Pancreas (tissue), 10 donors: Measurements from ENCODE around the gene ARID5B. TPM values are rescaled to one million over a fixed set of nuclear protein-coding genes. Genes with fewer than 3 reads are reported as not detected.
"Not testable (repeated sequence)": the region's sequence is repeated elsewhere in the genome, so short reads cannot be mapped to it uniquely, and the experiment has no call there.

Source experiments
- ATAC-seq, 4 donors: fragments of 200-7000 bp; cut with Tn5 transposase; one replicate each; pipeline versions ENCODE4 v1.8.0 to v1.9.1; 2020; ENCODE audit warnings: mild to moderate bottlenecking in 4 of 4, moderate library complexity in 4 of 4
- DNase-seq, 6 donors: peaks; one replicate each; pipeline ENCODE4 v3.0.0-alpha.2; 2020
- FAIRE-seq: peaks from 2 replicates; lab custom pipeline; 2012; peaks lifted over from hg19 to GRCh38; lab: Jason Lieb, UNC
- H3K27ac ChIP-seq, 4 donors: fragments of 200-600 bp; sonication (generic); 1 replicate in 3 of 4; 2 replicates in 1 of 4; pipeline versions ENCODE4 v1.5.0 to v1.8.0; 2020
- H3K27me3 ChIP-seq, 4 donors: fragments of 200-600 bp; one replicate each; pipeline ENCODE4 v1.8.0; 2021
- H3K36me3 ChIP-seq, 3 donors: fragments of 200-600 bp; sonication (generic) in 1 of 3; one replicate each; pipeline versions ENCODE4 v1.5.0 to v1.8.0; 2020 to 2021
- H3K4me1 ChIP-seq, 3 donors: fragments of 200-600 bp; one replicate each; pipeline ENCODE4 v1.8.0; 2021
- H3K4me3 ChIP-seq, 4 donors: fragments of 200-600 bp; sonication (generic) in 2 of 4; one replicate each; pipeline versions ENCODE4 v1.5.0 to v1.8.0; 2020 to 2021
- H3K9me3 ChIP-seq, 4 donors: fragments of 200-600 bp; one replicate each; pipeline ENCODE4 v1.8.0; 2021
- WGBS, 2 donors: extraction: QIAGEN DNeasy Blood & Tissue Kit; methylation state at CpG; one replicate each; pipeline ENCODE4 v1.1.7; 2013; 5-methylcytosine and 5-hydroxymethylcytosine counted together
- intact Hi-C, 3 donors: fragments of 100-400 bp; cut with DNase I; formaldehyde crosslinking; loops; one replicate each; pipeline versions ENCODE4 v1.11.1 to v1.14.2; 2022
- polyA plus RNA-seq, 2 donors: library from polyadenylated mRNA; stranded (reverse); fragments of 200-250 nt; gene quantifications; one replicate each; pipeline ENCODE4 v1.2.3, GENCODE V29; 2013
- total RNA-seq, 6 donors: library from RNA; stranded (reverse); fragmentation: NEBNext Ultra II Directional in 4 of 6; extraction: Animal tissue kit (Norgen Biotek cat#: 25700) in 4 of 6; gene quantifications; one replicate each; pipeline versions ENCODE4 v1.2.1 to v1.2.4, GENCODE V29; 2021 to 2023
- TF ChIP-seq, protein P1 (sequence below), 4 donors: fragments of 200-600 bp; sonication (generic) in 3 of 4; IDR thresholded peaks; one replicate each; pipeline versions ENCODE4 v1.5.0 to v1.8.0; 2021; ENCODE audit warnings: antibody characterized with exemption in 4 of 4
- donor health status: healthy with polysubstance abuse.
- donor health status: DM: no; HTN: no; CAD: no; lungs with moderate emphysema.
- donor health status: DM: no; HTN: no; CAD: no.
- donor health status: control.
- donor health status: control.
- donor health status: Bipolar disorder and iron deficiency.
- donor health status: DM: yes; HTN: yes; CAD: no.
- donor health status: DM: no; HTN: no; CAD: no.
- donor health status: DM: no; HTN: no; CAD: no.
- donor health status: DM: yes; HTN: yes; CAD: no.

The ARID5B gene
- total and polyA plus RNA-seq, 8 donors, result 2.6 to 13.0 (median 5.0) TPM

DNA sequence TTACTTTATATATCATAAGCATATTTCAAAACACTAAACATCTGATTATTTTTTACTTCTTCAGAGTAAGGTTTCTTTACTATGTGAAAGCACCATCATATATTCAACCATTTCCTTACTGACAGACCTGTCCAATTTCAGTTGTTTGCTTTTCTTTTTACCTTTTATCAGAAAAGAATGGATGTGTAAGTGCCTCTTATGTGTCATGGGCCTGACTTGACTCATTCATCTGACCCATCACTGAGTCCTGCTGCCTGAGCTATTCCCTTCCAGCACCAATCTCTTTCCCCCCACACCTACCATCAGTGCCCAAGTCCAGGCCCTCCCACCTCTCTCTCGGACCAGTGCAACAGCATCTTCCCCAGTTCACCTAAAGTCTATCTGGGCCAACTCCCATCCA lies 41.7 kb upstream of the ARID5B start:
- DNase-seq (no peak), ATAC-seq (no peak), FAIRE-seq (no peak)
- H3K4me3 ChIP-seq, result no peak overlapping the region
- H3K36me3 ChIP-seq, result no peaks in the 10 kb centered on the region
- TF ChIP-seq, protein P1, sequence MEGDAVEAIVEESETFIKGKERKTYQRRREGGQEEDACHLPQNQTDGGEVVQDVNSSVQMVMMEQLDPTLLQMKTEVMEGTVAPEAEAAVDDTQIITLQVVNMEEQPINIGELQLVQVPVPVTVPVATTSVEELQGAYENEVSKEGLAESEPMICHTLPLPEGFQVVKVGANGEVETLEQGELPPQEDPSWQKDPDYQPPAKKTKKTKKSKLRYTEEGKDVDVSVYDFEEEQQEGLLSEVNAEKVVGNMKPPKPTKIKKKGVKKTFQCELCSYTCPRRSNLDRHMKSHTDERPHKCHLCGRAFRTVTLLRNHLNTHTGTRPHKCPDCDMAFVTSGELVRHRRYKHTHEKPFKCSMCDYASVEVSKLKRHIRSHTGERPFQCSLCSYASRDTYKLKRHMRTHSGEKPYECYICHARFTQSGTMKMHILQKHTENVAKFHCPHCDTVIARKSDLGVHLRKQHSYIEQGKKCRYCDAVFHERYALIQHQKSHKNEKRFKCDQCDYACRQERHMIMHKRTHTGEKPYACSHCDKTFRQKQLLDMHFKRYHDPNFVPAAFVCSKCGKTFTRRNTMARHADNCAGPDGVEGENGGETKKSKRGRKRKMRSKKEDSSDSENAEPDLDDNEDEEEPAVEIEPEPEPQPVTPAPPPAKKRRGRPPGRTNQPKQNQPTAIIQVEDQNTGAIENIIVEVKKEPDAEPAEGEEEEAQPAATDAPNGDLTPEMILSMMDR (IDR thresholded peaks at IDR 0.05), result no peak
- no peak overlapping the region for H3K27ac ChIP-seq
- WGBS, 2 donors, result 90 to 92% methylated on average over 1 of the region's 1 CpG
- H3K4me1 ChIP-seq, result no peaks in the 10 kb centered on the region
- no peaks in the 10 kb centered on the region for H3K27me3 ChIP-seq
- intact Hi-C loops, result no loop called here
- no peaks in the 10 kb centered on the region for H3K9me3 ChIP-seq

- DNase-seq (no peak), ATAC-seq (no peak), FAIRE-seq (no peak)
- no peaks in the 10 kb centered on the region for H3K36me3 ChIP-seq
- TF ChIP-seq, protein P1 (IDR thresholded peaks at IDR 0.05), result no peak
- H3K27me3 ChIP-seq, result no peaks in the 10 kb centered on the region
- 79 to 85% methylated on average over 8 of the region's 8 CpGs for WGBS, 2 donors
- no peak overlapping the region for H3K4me3 ChIP-seq
- no peak overlapping the region for H3K27ac ChIP-seq
- H3K4me1 ChIP-seq, result no peaks in the 10 kb centered on the region
- H3K9me3 ChIP-seq, result no peaks in the 10 kb centered on the region
- intact Hi-C loops, result no loop called here
Measured at GRCh38 chr10:61860964-61861758, 40.3 kb upstream of the ARID5B start.

DNA sequence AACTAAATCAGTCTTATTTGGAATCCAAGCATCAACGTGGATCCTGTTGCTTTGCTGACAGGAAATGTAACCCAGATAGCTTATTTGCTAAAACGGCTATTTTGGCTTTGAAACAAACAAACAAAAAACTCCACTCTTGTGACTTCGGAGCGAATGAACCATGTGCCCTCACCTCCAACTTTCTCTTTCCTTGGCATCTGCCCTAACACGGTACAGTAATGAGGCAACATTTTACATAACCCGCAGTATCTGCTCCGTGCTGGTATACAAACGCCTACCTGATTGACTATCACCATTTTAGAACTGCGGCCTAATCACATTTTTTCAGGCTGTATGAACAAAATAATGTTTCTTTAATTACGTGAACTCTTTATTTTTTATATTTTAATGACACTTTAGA lies 37.5 kb upstream of the ARID5B start:
- no peak overlapping the region for H3K27ac ChIP-seq
- TF ChIP-seq, protein P1 (IDR thresholded peaks at IDR 0.05), result no peak
- no peaks in the 10 kb centered on the region for H3K9me3 ChIP-seq
- H3K27me3 ChIP-seq, result no peaks in the 10 kb centered on the region
- no peak overlapping the region for H3K4me3 ChIP-seq
- no peaks in the 10 kb centered on the region for H3K4me1 ChIP-seq
- FAIRE-seq, result no peak
- DNase-seq, result no peak
- H3K36me3 ChIP-seq, result no peaks in the 10 kb centered on the region
- intact Hi-C loops, result no loop called here
- ATAC-seq, result no peak
- 63 to 67% methylated on average over 10 of the region's 10 CpGs for whole genome bisulfite sequencing, 2 donors

DNA sequence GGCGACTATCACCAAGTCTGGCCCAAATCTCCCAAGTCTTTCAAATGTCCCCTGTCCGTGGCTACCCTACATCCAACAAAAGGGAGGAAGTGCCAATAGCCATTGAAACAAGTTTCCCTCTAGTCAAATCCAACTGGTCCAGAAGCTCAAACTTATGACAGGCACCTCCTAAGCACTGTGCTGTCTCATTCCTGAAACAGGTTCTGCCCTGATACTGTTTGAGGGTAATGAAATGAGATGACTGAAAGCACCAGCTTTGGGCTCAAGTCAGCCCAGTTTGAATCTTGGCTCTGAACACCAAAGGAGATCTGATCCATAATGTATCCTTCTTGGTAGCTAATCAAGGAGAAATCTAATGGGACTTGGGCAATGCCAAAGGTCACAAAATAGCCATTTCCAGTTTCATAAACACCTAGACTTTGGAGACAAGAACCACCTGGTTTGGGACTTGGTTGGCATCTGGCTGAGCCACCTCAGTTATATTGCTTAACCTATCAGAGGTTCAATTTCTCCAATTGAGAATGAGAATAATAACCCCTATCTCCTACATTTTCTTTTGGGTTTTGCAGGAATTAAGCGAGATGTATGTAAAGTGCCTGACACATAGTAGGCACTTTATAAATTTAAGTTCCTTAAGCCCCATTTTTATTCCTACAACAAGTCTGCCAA lies 34.7 kb upstream of the ARID5B start:
- WGBS, 2 donors, result 93 to 98% methylated on average over 3 of the region's 3 CpGs
- peak overlapping the region in 3 of 4 donors; percentile 55 to 72 (median 69) for H3K27ac ChIP-seq
- ATAC-seq, result peak in 3 of 4 donors; percentile 39 to 60 (median 53)

GRCh38 chr10:61867374-61867773 lies 34.1 kb upstream of the ARID5B start:
- peak overlapping the region; percentile 42 to 72 (median 62) for H3K27ac ChIP-seq
- 18 to 26% methylated on average over 19 to 22 of the region's 22 CpGs for WGBS, 2 donors
- FAIRE-seq, H3K4me1 ChIP-seq, H3K27me3 ChIP-seq, intact Hi-C loops, H3K36me3 ChIP-seq, H3K9me3 ChIP-seq: not testable (repeated sequence)
- H3K4me3 ChIP-seq, result peak overlapping the region; percentile 15 to 39 (median 26)
- peak; percentile 16 to 61 (median 27) for DNase-seq
- ATAC-seq, result peak; percentile 25 to 74 (median 54)

More for the DNA sequence above, 34.7 kb upstream of the ARID5B start:
- Histone ChIP-seq H3K27me3 (no peaks in the 10 kb centered on the region), H3K9me3 (no peaks in the 10 kb centered on the region), H3K4me1 (no peaks in the 10 kb centered on the region), H3K36me3 (no peaks in the 10 kb centered on the region), H3K4me3 (peak overlapping the region in 3 of 4 donors; percentile 25 to 39 (median 27))
- FAIRE-seq, result no peak
- no peak for DNase-seq
- TF ChIP-seq, protein P1 (IDR thresholded peaks at IDR 0.05), result no peak
- intact Hi-C loops, result no loop called here
